EL (cell line): ENCODE results near the gene TAGLN3.
A peak's percentile ranks its signal among the peaks of the same experiment; 100 is the strongest.
"Not testable (repeated sequence)": the region's sequence is repeated elsewhere in the genome, so short reads cannot be mapped to it uniquely, and the experiment has no call there.

Experiments used
- DNase-seq: peaks from one replicate; pipeline ENCODE4 v3.0.0-alpha.2; 2016

TAGLN3 gene

GRCh38 chr3:112011376-112011940, 12.7 kb downstream of the TAGLN3 start:
- no peak for DNase-seq

- no peak for DNase-seq
These were observed 13.7 kb downstream of the TAGLN3 start for GRCh38 chr3:112012205-112012992.

DNA sequence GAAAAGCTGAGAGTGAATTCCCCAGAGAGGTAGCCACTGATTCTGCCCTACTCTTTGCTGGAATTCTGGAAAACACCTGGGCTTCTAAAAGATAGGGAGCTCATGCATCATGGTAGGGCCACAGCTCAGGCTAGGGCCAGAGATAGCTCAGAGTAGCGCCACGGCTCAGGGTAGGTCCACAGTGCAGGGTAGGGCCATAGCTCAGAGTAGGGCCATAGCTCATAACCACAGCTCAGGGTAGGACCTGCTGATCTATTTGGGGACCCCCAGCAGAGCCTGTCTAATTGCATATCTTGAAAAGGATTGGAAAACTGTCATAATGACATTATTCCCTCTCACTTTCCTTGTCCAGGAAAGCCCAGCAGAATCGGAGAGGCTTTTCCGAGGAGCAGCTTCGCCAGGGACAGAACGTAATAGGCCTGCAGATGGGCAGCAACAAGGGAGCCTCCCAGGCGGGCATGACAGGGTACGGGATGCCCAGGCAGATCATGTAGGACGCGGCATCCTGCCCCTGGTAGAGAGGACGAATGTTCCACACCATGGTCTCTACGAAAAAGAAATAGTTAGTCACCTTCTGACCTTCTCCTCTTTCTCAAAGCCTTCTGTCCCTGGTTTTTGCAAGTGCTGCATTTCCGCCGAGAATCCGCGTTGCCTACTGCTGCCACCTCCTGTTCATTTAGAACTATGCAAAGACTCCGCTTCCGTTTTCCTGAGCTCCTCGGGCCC, 14.5 kb downstream of the TAGLN3 start:
- DNase-seq, result peak; percentile 73

- DNase-seq, result no peak
These were observed 15.0 kb downstream of the TAGLN3 start for GRCh38 chr3:112013784-112014143.

GRCh38 chr3:112017091-112017490, 18.4 kb downstream of the TAGLN3 start:
- DNase-seq, result no peak

DNA sequence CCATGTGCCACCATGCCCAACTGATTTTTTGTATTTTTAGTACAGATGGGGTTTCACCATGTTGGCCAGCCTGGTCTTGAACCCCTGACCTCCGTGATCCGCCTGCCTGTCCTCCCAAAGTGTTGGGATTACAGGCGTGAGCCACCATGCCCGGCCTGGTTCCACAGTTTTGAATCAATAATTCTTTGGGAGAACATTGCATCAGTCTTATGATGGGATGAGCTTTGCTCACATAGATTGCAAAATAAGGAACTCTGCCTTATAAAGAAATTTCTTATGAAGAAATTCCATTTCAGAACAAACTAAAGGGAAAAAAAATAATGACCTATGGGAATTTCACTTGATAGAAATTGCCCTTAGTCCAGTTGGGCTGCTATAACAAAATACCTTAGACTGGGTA, 20.0 kb downstream of the TAGLN3 start:
- DNase-seq, result no peak

DNA sequence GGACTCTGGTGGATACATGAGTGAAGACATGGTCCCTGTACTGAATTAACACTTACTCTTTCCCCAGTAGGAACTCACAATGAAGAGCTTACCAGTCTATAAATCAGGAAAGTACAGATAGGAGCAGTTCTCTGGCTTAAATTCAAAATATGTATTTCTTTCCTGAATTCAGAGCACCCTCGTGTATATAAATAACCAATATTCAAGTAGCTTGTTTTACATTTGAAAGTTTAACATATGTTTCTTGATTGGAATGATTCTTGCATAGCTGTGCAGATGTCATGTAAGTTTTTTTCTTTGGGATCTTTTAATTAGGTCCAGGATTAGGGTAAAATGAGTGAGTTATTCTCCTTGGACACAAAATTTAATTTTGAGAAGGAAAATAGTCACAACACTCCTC, 21.0 kb downstream of the TAGLN3 start:
- no peak for DNase-seq

DNA sequence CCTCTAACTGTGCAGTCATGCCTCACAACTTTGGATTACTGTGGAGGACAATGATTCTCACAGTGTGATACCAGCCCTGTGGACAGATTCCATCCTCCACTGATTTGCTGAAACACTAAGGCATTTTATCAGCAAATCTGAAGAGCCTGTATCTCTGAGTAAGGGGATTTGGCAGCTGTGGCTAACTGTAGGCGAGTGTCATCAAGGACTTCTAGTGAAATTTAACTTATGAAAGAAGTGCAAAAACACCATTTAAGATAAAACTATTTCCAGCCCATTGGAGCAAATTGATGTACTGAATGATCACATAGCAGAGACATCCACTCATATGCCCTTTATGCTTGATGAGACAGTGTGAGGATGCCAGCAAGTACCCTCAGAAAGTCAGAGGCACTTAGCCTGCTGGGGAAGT, 22.0 kb downstream of the TAGLN3 start:
- no peak for DNase-seq

GRCh38 chr3:112027142-112027541, 28.4 kb downstream of the TAGLN3 start:
- DNase-seq, result no peak

GRCh38 chr3:112027826-112028225, 29.1 kb downstream of the TAGLN3 start:
- no peak for DNase-seq

DNA sequence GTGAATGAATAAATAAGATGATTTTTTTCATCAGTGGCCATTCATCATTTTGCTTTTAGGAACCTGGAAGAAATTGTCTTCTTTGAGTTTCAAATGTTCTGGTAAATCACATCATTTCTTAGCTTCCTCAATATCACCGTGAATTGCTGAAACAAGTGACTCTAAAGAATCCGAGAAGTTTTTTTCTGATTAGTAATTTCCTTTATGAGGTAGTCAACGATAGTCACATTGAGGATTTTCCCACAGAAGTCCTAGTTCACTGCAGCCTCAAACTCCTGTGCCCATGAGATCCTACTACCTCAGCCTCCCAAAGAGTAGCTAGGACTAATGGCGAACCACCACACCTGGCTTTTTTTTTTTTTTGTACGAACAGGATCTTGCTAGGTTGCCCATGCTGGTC, 32.2 kb downstream of the TAGLN3 start:
- peak; percentile 47 for DNase-seq

DNA sequence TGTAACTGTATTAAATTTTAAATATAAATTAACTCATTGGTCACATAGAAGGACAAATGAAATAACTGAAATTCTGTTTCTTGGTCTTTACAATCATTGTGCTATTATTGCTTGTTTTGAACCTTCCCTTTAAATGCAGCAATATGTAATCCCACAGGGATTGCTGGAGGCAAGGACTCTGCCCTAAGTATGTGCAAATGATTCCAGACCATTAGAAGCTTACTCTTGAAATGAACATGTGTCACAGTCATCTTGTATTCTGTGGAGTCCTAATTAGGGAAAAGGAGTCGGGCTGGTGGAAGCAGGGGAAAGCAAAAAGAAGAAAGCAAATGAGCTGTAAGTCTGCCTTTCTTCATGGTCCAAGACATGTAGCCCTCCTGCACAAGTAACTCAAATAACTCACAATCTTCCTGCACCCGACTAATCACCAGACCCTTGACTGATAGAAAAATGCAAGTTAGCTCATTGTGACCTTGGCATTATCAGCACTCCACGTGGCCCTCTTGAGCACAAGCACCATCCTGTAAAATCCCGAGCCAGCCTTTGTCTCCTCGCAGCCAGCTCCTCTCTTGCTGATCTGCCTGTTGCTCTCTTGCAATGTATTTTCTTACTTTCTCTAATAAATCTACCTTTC, 33.5 kb downstream of the TAGLN3 start:
- DNase-seq, result no peak

- DNase-seq, result no peak
These were observed 35.7 kb downstream of the TAGLN3 start, which contains the start of gene TMPRSS7 for GRCh38 chr3:112034436-112034835. Gene TMPRSS7 (plus strand): TSS chr3:112034736. CDS start chr3:112034846, 110 bp downstream.

- no peak for DNase-seq
These were observed 36.5 kb downstream of the TAGLN3 start for GRCh38 chr3:112035241-112035640.

DNA sequence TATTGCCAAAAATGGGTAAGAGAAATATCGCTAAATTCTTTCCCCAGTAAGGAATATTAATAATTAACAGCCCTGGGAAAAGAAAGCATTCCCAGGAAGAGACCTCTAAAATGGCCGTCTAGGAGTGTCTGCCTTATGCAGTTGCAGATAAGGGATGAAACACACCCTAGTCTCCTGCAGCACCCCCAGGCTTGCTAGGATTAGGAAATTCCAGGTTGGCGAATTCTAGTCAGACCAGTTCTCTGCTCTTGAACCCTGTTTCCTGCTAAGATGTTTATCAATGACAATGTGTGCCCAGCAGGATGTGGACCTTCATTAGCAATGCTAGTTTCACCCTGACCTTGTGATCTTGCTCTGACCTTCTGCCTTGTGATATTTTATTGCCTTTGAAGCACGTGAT, 38.5 kb downstream of the TAGLN3 start:
- DNase-seq, result not testable (repeated sequence)

DNA sequence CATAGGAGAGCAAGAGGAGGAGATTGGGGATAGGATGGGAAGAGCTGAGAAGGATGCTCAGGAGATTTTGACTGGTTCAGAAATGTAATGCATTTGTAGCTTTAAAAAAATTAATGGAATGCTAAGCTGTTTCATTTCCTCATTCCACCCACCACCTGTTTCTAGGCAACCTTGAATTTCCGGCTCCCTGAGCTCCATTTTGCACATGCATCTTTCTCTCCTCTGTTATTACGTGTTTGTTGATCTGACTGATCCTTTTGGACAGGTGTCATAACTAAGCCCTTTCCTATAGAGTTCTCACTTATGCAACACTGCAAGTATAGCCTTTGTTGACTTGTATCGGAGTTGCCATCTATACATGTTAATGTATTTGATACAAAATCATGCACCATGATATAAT, 40.1 kb downstream of the TAGLN3 start:
- peak; percentile 66 for DNase-seq

GRCh38 chr3:112041321-112041720, 42.6 kb downstream of the TAGLN3 start:
- DNase-seq, result no peak

DNA sequence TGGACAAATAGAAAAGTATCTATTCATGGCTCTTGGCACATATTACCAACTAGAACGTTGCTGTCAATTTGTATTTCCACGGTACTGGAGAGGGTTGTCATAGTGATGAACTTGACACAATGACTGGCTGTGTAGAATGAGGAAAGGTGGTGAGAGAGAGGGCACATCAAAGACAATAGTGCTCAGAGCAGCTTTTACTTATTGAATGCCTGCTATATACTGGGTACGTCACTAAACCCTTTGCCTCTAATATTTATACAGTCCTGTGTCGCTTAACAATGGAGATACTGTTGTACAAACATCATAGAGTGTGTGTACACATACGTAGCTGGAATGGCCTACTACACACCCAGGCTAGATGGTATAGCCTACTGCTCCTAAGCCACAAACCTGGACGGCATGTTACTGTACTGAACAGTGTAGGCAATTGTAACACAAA, 44.1 kb downstream of the TAGLN3 start:
- DNase-seq, result no peak

- DNase-seq, result peak; percentile 80
These were observed 45.0 kb downstream of the TAGLN3 start for GRCh38 chr3:112043621-112044201.

GRCh38 chr3:112046599-112046998, 47.9 kb downstream of the TAGLN3 start:
- DNase-seq, result peak; percentile 18

GRCh38 chr3:112047264-112047663, 48.5 kb downstream of the TAGLN3 start:
- no peak for DNase-seq

DNA sequence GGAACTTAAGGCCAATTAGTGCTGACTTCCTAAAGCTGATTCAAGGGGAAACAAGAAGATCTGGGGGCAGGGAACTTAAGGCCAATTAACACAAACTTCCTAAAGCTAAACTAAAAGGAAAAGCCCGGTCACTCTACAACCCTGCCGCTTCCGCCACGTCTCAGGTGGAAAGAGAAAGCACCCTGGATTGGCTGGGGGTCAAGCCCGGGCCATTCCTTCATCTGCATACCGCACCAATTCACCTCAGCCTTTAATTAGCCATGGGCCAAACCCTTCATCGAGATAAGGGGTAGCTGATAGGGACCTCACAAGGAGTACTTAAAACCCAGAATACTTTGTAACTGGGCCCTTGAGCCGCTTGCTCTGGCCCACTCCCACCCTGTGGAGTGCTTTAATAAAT, 50.2 kb downstream of the TAGLN3 start:
- no peak for DNase-seq

GRCh38 chr3:112053229-112053628, 54.5 kb downstream of the TAGLN3 start:
- DNase-seq, result no peak
